Subcutaneous abdominal adipose tissue (tissue), 5 donors: Measurements from ENCODE around the gene ZDHHC20.
"Not testable (repeated sequence)": the region's sequence is repeated elsewhere in the genome, so short reads cannot be mapped to it uniquely, and the experiment has no call there.

Experiments
- H3K27ac ChIP-seq: one replicate; pipeline ENCODE4 v1.7.0; 2013; ENCODE audit warnings: low read depth, mild to moderate bottlenecking, inconsistent platforms, low read length, moderate library complexity
- H3K27me3 ChIP-seq, 5 donors: one replicate each; pipeline ENCODE4 v1.7.0; 2013; ENCODE audit warnings: low read length in 5 of 5, inconsistent platforms in 1 of 5; ENCODE audit not compliant: control insufficient read depth in 5 of 5, insufficient read depth in 4 of 5
- H3K36me3 ChIP-seq, 5 donors: one replicate each; pipeline ENCODE4 v1.7.0; 2013; ENCODE audit warnings: low read length in 5 of 5; ENCODE audit not compliant: control insufficient read depth in 5 of 5, insufficient read depth in 5 of 5
- H3K4me1 ChIP-seq, 5 donors: one replicate each; pipeline ENCODE4 v1.7.0; 2013; ENCODE audit warnings: low read length in 5 of 5, mild to moderate bottlenecking in 3 of 5, moderate library complexity in 1 of 5; ENCODE audit not compliant: control insufficient read depth in 5 of 5, insufficient read depth in 5 of 5
- H3K4me3 ChIP-seq, 5 donors: one replicate each; pipeline ENCODE4 v1.7.0; 2013; ENCODE audit warnings: low read length in 5 of 5, low read depth in 1 of 5
- H3K9ac ChIP-seq, 5 donors: one replicate each; pipeline ENCODE4 v1.7.0; 2013; ENCODE audit warnings: low read length in 5 of 5, mild to moderate bottlenecking in 4 of 5, moderate library complexity in 3 of 5
- H3K9me3 ChIP-seq, 5 donors: one replicate each; pipeline ENCODE4 v1.7.0; 2013; ENCODE audit warnings: low read length in 5 of 5; ENCODE audit not compliant: control insufficient read depth in 5 of 5
- donor health status: healthy.
- donor health status: healthy.
- donor health status: healthy.
- donor health status: healthy.
- donor health status: healthy.

Gene ZDHHC20

GRCh38 chr13:21410453-21410852 lies 48.6 kb downstream of the ZDHHC20 start:
- H3K36me3 ChIP-seq: peaks cover 10 to 31% (median 20%) of the 10 kb centered on the region in 5 donors
- not testable (repeated sequence) for H3K9me3 ChIP-seq, H3K9ac ChIP-seq, H3K4me1 ChIP-seq, H3K4me3 ChIP-seq, H3K27ac ChIP-seq, H3K27me3 ChIP-seq

GRCh38 chr13:21405309-21405708 lies 53.8 kb downstream of the ZDHHC20 start:
- H3K4me3 ChIP-seq: no peak overlapping the region
- H3K9me3 ChIP-seq: no peaks in the 10 kb centered on the region
- H3K9ac ChIP-seq: no peak overlapping the region
- no peaks in the 10 kb centered on the region for H3K4me1 ChIP-seq
- H3K27ac ChIP-seq: no peak overlapping the region
- H3K27me3 ChIP-seq: no peaks in the 10 kb centered on the region
- H3K36me3 ChIP-seq: peaks cover 2 to 21% (median 4%) of the 10 kb centered on the region in 5 donors

GRCh38 chr13:21402586-21403307 lies 56.4 kb downstream of the ZDHHC20 start:
- Histone ChIP-seq H3K27me3 (no peaks in the 10 kb centered on the region), H3K27ac (no peak overlapping the region), H3K9me3 (no peaks in the 10 kb centered on the region), H3K36me3 (peaks cover 2 to 20% (median 3%) of the 10 kb centered on the region in 5 donors), H3K9ac (no peak overlapping the region), H3K4me3 (no peak overlapping the region), H3K4me1 (no peaks in the 10 kb centered on the region)

- Histone ChIP-seq H3K4me1 (no peaks in the 10 kb centered on the region), H3K27ac (no peak overlapping the region), H3K36me3 (peaks cover 2 to 22% (median 4%) of the 10 kb centered on the region in 5 donors), H3K9me3 (no peaks in the 10 kb centered on the region), H3K4me3 (no peak overlapping the region), H3K27me3 (no peaks in the 10 kb centered on the region), H3K9ac (no peak overlapping the region)
Observed at GRCh38 chr13:21399741-21400140, 59.4 kb downstream of the ZDHHC20 start.

- Histone ChIP-seq H3K4me1 (no peaks in the 10 kb centered on the region), H3K4me3 (no peak overlapping the region), H3K9ac (no peak overlapping the region), H3K27ac (no peak overlapping the region), H3K36me3 (peaks cover 2 to 15% (median 3%) of the 10 kb centered on the region in 5 donors), H3K9me3 (no peaks in the 10 kb centered on the region), H3K27me3 (no peaks in the 10 kb centered on the region)
Observed at GRCh38 chr13:21395953-21396352, 63.1 kb downstream of the ZDHHC20 start.

- Histone ChIP-seq H3K4me3 (no peak overlapping the region), H3K36me3 (peaks cover 8 to 27% (median 17%) of the 10 kb centered on the region in 5 donors), H3K4me1 (no peaks in the 10 kb centered on the region), H3K9me3 (no peaks in the 10 kb centered on the region), H3K27ac (no peak overlapping the region), H3K27me3 (no peaks in the 10 kb centered on the region), H3K9ac (no peak overlapping the region)
Observed at GRCh38 chr13:21389124-21389523, 70.0 kb downstream of the ZDHHC20 start.

- no peaks in the 10 kb centered on the region for H3K9me3 ChIP-seq
- H3K27ac ChIP-seq: no peak overlapping the region
- H3K4me3 ChIP-seq: no peak overlapping the region
- H3K36me3 ChIP-seq: peaks cover 21 to 46% (median 32%) of the 10 kb centered on the region in 5 donors
- H3K9ac ChIP-seq: no peak overlapping the region
- H3K4me1 ChIP-seq: no peaks in the 10 kb centered on the region
- H3K27me3 ChIP-seq: no peaks in the 10 kb centered on the region
Observed at GRCh38 chr13:21385710-21386109, 73.4 kb downstream of the ZDHHC20 start.

- Histone ChIP-seq H3K4me3 (no peak overlapping the region), H3K27ac (no peak overlapping the region), H3K27me3 (no peaks in the 10 kb centered on the region), H3K4me1 (no peaks in the 10 kb centered on the region), H3K9ac (no peak overlapping the region), H3K36me3 (peaks cover 14 to 39% (median 25%) of the 10 kb centered on the region in 5 donors), H3K9me3 (no peaks in the 10 kb centered on the region)
Observed at GRCh38 chr13:21383090-21383489, 76.0 kb downstream of the ZDHHC20 start.

- H3K9ac ChIP-seq, H3K27ac ChIP-seq, H3K27me3 ChIP-seq, H3K4me3 ChIP-seq, H3K4me1 ChIP-seq, H3K9me3 ChIP-seq: not testable (repeated sequence)
- H3K36me3 ChIP-seq: peaks cover 19 to 44% (median 27%) of the 10 kb centered on the region in 5 donors
Observed at GRCh38 chr13:21376998-21377985, 81.8 kb downstream of the ZDHHC20 start.

GRCh38 chr13:21372530-21372929 lies 86.6 kb downstream of the ZDHHC20 start:
- Histone ChIP-seq H3K36me3 (peaks cover 8 to 20% (median 12%) of the 10 kb centered on the region in 5 donors), H3K4me3 (no peak overlapping the region), H3K9ac (no peak overlapping the region), H3K27ac (no peak overlapping the region), H3K4me1 (peaks cover 0 to 10% (median 7%) of the 10 kb centered on the region in 5 donors), H3K27me3 (no peaks in the 10 kb centered on the region), H3K9me3 (no peaks in the 10 kb centered on the region)
